ENCODE results near the gene OPN4.
A peak's percentile ranks its signal among the peaks of the same experiment; 100 is the strongest.

The OPN4 gene

DNA sequence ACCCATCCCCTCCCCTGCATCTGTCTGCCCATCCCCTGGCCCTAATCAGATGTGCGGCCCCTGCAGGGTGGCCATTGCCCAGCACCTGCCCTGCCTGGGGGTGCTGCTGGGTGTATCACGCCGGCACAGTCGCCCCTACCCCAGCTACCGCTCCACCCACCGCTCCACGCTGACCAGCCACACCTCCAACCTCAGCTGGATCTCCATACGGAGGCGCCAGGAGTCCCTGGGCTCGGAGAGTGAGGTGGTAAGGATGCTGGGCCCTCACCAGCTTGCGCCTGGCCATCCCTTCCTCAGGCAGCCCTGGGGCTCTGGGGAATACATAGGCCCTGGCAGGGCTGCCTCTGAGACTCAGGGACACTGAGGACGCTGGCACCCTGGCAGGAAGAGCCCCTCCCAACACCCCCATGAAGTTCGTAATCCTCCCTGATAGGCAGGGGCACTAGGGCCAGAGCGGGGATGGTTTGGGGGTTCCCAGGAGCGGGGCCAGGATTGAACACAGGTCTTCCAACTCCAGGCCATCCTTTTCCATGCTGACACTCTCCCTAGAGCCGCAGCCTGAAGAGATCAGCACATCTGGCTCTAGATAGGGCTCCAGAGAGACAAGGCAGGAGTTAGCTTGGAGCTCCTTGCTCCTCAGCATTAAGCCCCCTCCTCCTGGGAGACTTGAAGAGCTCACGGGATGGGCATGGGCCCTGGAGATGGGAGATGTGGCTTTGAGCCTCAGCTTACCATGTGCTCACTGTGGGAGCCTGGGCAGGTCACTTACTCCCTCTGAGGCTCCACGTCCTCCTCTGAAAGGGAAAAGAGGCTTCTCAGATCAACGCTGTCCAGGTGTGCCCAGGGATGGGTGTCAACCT is 8.1 kb downstream of the OPN4 start:
- DNase-seq = no peak

DNA sequence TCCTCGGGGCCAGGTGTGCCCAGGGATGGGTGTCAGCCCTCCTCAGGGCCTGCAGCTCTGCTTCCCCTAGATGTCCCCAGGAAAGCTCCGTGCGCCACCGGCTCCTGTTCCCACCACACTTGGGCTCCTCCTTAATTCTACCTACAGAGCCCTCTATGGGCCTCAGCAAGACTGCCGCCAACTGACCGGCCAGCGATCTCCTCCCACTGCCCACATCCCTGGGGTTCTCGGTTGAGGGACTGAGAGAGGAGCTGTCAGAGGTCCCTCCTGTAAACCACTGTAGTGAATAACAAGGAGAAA is 8.6 kb downstream of the OPN4 start:
- no peak for DNase-seq

GRCh38 chr10:86663576-86664339 is 9.4 kb downstream of the OPN4 start:
- DNase-seq = no peak

DNA sequence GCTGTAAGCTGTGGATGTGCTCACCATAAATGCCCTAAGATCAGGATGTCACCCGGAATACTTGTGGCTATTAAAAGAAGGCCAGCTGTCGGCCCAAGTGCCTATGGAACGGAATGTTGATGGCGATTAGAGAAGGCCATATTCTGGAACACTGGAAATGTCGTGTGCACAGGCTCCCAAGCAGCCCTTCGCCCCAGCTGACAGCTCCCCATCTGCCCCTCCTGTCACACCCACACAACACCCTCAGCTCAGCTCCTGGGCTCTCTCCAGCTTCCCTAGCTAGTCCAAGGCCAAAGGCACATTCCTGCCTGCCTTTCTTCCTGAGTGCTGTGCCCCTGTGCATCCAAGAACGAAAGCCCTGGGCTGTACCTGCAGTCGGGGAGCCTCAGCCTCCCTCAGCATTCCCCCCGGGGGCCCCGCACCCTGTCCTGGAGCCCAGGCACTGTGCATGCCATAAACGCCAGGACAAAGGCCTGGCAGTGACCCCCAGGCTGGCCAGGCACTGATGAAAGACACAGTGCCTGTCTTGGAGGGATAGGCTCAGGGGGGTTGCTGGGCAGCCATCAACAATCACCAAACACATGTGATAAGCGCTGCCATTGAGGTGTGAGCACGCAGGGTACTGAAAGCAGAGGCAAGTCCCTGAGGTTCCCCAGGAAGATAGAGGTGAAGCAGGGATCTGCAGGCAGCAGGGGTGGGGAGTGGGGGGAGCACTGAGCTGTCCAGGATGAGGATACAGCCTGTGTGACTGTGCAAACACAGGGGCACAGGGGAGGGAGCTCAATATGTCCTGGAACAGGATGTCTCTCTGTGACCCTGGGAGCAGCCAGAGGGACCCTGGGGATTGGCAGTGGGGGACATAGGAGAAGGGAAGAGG is 10.2 kb downstream of the OPN4 start:
- peak in 5 of 51 donors; percentile 14 to 37 (median 24) for DNase-seq

DNA sequence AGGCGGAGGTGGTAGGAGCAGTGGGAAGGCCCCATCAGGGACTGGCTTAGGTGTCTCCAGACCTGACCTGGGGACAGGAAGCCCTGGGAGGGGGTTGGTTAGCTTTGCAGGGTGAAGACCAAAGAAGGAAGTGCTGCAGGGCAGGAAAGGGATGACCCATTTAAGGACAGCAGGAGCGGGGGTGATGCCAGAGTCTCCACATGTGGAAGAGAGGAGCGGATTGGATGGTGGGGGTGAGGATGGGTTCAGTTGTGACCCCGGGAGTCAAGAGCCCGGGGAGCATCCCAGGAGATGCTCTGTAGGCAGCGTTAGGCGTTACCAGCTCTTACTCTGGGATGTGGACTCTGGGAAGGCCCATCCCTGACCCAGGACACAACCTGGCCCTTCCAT is 10.9 kb downstream of the OPN4 start:
- peak in 1 of 51 donors; percentile 34 for DNase-seq

- DNase-seq = peak in 45 of 51 donors; percentile 8 to 93 (median 72)
These were observed 11.5 kb downstream of the OPN4 start for GRCh38 chr10:86665868-86666267.

GRCh38 chr10:86666538-86666937 is 12.2 kb downstream of the OPN4 start:
- peak in 30 of 51 donors; percentile 6 to 77 (median 50) for DNase-seq

- DNase-seq = peak in 14 of 51 donors; percentile 13 to 66 (median 36)
These were observed 13.3 kb downstream of the OPN4 start for GRCh38 chr10:86667421-86668181.

GRCh38 chr10:86668297-86669165 is 14.2 kb downstream of the OPN4 start, which contains the start of gene LDB3:
LDB3 (plus strand) TSS chr10:86668511; CDS start chr10:86668692, 181 bp downstream.
- peak in 8 of 51 donors; percentile 3 to 52 (median 32) for DNase-seq

DNA sequence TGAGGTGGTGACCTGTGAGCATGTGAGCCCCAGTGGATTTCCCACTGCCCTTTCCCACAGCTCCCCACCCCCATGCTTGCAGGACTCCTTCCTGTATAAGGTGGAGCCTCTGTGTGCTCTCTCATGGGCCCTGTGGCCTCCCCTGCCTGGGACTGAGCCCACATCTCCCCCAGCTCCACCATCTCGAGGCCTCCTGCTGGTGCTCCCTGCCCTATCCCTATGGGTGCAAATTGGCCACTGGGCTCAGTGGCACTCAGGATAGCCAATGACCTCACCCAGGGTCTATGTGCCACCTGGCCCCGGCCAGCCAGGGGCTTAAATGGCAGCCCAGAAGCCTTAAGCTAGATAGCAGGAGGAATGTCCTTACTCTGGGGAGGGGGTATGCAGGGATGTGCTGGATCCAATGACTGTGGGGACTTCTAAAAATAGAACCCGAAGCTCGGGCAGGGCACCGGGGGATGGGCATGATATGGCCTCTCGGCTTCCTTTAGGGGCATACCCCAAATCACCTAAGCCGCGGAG is 16.0 kb downstream of the OPN4 start:
- DNase-seq = no peak

DNA sequence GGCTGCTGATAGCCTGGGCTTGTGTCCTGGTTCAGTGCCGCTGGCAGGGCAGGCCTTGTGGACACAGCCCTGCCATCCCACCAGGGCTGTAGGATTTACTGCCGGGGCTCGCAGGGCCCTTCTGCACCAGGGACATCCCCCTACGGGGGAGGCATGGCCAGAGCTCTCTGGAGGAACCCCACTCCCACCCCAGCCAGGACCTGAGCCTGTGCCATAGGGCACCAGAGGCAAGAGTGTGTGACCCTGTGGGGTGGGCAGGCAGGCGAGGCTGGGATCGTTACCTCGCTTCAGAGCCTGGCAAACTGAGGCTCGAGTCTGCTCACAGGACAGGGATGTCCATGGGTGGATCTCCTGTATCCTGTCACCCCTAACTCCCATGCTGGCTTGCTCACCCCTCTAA is 16.5 kb downstream of the OPN4 start:
- no peak for DNase-seq

DNA sequence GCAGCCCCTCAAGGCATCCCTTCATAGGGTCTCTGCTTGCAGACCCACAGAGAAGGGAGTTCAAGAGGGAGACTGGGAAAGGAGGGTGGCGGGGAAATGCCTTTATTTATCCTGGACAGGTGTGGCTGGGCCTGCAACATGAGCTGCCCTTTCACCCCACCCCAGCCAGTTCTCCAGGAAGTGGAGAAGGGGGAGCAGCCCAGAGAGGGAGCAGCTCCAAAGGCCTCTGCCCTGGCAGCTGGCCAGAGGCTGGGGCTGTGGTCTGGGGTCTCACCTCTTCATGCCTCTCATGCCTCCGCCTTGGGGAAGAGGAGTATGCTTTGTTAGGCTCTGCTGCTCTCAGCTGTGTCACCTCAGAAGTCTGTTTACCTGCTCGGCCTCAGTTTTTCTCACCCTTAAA is 17.1 kb downstream of the OPN4 start:
- no peak for DNase-seq

DNA sequence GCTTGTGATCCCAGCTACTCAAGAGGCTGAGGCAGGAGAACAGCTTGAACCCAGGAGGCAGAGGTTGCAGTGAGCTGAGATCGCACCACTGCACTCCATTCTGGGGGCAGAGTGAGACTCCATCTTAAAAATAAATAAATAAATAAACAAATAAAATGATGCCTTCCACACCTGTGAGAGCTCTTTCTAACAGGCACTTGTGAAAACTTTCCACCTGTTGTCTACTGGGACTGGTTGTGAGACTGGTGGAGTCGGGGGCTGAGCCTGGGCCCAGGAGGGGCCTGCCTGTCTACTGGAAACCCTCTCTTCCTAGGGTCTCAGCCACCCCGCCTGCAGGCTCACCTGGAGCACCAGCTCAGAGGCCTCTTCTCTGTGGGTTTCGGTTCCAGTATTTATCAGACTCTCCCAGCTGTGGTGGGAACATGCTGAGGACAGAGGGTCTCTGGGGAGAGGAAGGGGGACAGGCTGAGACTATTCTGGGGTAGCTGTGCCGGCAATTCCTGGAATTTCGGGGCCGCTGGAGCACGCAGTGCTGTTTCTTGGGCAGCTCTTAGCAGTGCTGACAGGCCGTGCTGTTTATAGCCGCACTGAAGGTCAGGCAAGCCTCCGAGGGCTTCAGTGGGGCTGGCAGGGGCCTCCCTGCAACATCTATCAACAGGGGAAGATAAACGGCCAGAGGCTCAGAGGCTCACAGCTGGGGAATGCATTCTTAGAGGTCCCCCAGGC is 17.8 kb downstream of the OPN4 start:
- DNase-seq = no peak

GRCh38 chr10:86673216-86673826 is 19.0 kb downstream of the OPN4 start:
- no peak for DNase-seq

DNA sequence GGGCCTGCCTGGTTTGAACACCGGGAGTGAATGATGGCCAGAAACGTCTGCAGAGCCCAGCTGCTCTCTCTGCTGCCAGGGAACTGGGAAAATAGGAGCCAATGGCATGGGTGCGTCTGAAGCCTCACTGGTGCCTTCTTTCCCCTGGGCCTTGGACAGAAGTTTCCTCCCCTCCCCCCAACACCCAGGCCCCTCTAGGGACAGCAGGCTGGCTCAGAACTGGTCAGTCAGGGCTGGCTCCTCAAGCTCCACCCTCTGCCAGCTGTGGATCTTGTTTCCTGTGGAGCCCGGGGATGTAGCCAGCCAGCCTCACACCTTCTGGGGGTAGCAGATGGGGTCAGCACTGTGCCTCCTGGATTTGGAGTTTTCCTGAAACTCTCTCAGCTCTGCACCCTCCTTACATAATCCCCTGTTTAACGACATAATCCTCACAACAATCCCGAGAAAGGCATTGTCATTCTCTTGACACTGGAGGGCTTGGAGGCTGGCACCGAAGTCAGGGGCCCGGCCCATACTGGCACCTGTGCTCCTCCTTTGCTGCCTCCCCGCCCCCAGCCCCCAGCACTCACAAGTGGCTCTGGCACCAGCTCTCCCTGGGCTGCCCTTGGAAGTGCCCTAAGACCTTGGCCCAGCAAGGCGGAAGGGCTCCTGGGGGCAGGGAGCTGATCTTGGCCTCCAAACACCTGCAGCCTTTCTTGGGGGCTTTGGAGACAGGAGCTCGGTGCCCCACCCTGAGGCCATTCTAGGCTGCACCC is 19.7 kb downstream of the OPN4 start:
- peak in 26 of 51 donors; percentile 8 to 68 (median 32) for DNase-seq

DNA sequence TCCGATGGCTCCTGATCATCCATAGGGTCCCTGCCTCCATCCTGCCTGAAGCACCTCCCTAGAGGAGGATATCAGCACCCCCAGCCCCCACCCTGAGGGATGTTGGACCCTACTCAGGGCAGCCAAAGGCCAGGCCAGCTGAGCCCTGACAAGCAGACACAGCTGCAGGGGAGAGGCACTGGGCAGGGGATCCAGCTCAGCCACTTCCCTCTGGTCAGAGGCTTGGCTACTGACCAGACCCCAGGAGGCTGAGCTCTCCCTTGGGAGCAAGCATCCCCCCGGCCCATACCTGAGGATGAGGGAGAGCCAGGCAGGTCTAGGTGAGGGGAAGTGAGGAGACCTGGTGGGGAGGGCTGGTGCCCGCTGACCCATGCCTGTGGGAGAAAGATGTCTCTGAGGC is 20.6 kb downstream of the OPN4 start:
- DNase-seq = peak in 18 of 51 donors; percentile 10 to 52 (median 26)

DNA sequence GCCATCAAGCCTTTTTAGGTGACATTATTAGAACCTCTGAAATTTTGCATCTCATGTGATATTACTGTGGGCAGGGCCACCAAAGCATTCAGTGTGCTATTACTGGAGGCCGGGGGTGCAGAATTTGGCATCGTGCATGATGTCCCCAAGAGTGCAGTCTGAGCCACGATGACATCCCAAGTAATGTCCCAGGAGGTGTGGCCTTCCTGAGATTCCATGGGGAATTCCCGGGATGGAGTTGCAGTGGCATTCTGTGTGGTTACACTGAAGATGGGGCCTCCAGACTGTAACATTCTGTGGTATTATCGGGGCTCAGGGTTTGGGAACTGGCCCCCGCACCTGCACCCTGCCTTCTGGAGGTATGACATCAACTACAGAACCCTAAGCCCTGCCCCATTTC is 23.0 kb downstream of the OPN4 start:
- no peak for DNase-seq

Data from hypothalamus (tissue), 51 donors.